GM12873 (cell line): Measurements from ENCODE around the gene AMHR2.

Experiments
- TF ChIP-seq, protein P1 (sequence below): IDR thresholded peaks from 2 replicates; pipeline ENCODE4 v1.5.1; 2012; ENCODE audit warnings: low read depth, mild to moderate bottlenecking, moderate library complexity, low read length, control low read depth; ENCODE audit not compliant: insufficient read depth; ENCODE audit errors: missing control alignments

AMHR2 gene

DNA sequence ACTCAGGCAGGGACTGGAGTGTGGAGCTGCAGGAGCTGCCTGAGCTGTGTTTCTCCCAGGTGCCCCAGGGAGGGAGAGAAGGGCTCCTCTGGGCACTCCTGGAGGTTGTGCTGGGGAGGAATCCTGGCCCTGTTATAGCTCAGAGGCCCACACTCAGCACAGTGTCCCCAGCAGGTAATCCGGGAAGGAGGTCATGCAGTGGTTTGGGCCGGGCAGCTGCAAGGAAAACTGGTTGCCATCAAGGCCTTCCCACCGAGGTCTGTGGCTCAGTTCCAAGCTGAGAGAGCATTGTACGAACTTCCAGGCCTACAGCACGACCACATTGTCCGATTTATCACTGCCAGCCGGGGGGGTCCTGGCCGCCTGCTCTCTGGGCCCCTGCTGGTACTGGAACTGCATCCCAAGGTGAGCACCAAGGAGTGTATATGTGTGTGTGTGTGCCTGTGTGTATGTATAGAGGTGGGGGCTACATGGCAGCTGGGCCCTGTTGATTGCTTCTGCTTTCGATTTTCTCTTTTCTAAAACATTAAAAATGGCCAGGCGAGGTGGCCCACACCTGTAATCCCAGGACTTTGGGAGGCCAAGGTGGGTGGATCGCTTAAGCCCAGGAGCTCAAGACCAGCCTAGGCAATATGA, 2.0 kb downstream of the AMHR2 start:
- TF ChIP-seq, protein P1, sequence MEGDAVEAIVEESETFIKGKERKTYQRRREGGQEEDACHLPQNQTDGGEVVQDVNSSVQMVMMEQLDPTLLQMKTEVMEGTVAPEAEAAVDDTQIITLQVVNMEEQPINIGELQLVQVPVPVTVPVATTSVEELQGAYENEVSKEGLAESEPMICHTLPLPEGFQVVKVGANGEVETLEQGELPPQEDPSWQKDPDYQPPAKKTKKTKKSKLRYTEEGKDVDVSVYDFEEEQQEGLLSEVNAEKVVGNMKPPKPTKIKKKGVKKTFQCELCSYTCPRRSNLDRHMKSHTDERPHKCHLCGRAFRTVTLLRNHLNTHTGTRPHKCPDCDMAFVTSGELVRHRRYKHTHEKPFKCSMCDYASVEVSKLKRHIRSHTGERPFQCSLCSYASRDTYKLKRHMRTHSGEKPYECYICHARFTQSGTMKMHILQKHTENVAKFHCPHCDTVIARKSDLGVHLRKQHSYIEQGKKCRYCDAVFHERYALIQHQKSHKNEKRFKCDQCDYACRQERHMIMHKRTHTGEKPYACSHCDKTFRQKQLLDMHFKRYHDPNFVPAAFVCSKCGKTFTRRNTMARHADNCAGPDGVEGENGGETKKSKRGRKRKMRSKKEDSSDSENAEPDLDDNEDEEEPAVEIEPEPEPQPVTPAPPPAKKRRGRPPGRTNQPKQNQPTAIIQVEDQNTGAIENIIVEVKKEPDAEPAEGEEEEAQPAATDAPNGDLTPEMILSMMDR, result no peak

DNA sequence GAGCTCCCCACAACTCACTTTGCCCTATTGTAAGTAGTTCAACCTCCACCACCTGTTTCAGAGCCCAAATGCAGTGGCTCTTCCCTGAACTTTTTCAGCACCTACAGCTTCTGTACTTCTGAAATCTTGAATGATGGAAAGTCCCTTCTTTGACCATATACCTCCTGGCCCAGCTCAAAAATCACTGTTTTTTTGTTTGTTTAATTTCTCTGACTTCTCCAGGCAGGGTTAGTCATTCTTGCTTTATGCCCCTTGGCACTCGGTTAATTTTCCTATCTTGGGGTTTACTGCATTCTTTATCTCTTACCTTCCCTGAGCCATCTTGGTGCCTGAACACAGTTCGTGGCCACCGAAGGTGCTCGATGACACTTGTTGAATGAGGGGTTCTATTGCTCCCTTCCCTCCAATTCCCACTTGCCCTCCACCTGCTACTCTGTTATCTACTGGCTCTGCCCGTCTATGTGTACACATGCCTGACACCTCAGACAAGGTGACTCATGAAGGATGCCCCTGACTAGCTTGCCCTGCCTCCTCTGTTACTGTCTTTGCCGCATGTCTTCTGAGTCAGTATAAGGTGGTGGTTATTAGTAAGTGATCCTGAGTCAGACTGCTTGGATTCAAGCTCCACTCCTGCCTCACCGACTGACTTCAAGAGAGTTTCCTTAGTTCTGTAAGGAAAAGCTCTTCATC, 4.4 kb downstream of the AMHR2 start:
- TF ChIP-seq, protein P1, result no peak

DNA sequence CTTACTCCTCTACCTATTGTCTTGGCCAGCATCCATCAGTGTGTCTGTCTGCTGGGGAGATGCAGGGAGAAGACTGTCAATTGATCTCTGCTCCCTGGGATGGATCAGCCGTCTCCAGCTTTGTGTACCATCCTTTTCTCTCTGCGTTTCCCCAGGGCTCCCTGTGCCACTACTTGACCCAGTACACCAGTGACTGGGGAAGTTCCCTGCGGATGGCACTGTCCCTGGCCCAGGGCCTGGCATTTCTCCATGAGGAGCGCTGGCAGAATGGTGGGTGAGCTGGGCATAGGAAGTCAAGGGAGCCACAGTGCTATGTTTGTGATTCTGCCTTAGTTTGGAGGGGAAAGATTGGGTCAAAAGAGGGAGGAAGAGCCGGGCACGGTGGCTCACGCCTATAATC, 5.1 kb downstream of the AMHR2 start:
- TF ChIP-seq, protein P1, result no peak

DNA sequence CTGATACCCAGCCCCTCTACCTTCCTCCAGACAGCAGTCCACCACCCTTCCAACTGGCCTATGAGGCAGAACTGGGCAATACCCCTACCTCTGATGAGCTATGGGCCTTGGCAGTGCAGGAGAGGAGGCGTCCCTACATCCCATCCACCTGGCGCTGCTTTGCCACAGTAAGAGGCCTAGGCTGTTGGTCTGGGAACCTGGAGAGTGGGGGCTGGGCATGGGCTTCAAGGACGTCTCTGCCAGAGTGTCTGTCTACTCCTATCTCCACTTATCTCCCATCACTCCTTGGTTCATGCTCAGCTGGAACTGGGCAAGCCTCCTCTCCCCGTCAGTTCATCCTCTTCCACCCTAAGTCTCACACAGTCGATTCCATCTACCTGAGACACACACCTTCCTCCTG, 6.5 kb downstream of the AMHR2 start:
- TF ChIP-seq, protein P1, result no peak

DNA sequence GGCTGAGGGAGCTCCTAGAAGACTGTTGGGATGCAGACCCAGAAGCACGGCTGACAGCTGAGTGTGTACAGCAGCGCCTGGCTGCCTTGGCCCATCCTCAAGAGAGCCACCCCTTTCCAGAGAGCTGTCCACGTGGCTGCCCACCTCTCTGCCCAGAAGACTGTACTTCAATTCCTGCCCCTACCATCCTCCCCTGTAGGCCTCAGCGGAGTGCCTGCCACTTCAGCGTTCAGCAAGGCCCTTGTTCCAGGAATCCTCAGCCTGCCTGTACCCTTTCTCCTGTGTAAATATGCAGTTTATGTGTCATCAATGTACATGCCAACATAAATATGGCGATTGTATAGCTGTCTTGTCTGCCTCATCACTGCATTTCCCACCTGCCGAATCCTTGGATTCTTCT, 7.5 kb downstream of the AMHR2 start:
- TF ChIP-seq, protein P1, result no peak

DNA sequence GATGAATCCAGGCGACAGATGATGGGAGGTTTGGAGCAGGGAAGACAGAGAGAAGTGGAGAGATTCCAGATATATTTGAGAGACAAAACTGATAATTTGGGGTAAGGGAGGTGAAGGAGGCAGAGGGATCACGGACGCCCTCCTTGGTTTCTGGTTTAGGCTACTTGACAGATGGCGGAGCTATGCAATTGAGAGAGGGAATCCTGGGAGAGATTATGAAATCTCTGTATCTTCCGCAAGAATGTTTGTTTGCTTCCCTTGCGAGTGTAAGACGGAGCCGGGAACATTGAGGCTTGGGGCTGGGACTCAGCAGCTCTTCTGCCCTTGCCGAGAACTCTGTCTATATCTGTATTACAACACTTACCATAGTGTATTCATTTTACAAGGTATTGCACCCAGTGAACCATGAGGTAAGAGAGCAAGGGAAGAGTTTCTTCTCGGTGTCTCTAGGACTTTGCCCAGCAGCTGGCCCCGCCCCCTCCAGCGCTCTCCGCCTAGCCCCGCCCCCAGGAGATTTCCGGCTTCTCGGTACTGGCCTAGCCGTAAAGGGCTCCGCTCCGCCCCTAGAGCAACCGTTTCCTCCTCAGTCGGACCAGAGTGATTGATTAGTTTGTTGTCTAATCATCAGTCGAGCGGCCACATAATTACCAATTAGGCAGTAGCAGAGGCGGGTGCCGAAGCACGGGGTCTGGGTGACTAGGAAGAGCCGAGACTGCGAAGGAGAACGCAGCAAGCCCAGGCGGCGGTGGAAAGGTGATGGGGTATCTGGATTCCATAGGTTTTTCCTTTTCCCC, 17.6 kb downstream of the AMHR2 start, which contains the start of gene PRR13:
Gene PRR13 (plus strand): TSS at position 695 of the 794 bp plus-strand sequence. CDS start 981 bp downstream, outside the sequence.
- TF ChIP-seq, protein P1, result no peak

DNA sequence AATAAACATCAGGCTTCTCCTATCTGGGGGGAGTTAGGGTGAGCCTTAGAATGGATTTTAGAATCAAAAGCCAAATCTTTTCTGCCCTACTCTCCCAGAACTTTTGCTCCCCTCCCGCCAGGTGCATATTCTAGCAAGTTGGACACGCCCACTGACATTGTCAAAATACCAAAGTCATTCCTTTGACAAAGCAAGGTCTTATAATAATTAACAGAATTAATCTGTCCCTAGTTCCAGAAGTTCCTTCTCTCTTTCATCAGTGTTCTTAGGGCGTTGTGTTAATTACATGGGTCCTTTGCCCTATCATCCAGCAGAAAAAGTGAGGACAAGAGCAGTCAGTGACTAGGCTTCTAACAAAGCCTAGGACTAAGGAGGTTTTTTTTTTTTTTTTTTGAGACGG, 20.3 kb downstream of the AMHR2 start:
- TF ChIP-seq, protein P1, result no peak
